ENCODE measurements around the gene DCXR. TPM values are rescaled to one million over a fixed set of nuclear protein-coding genes. Genes with fewer than 3 reads are reported as not detected.

The DCXR gene
- total RNA-seq (2012; rRNA removed) = 49.1 and 63.1 TPM in 2 replicates

DNA sequence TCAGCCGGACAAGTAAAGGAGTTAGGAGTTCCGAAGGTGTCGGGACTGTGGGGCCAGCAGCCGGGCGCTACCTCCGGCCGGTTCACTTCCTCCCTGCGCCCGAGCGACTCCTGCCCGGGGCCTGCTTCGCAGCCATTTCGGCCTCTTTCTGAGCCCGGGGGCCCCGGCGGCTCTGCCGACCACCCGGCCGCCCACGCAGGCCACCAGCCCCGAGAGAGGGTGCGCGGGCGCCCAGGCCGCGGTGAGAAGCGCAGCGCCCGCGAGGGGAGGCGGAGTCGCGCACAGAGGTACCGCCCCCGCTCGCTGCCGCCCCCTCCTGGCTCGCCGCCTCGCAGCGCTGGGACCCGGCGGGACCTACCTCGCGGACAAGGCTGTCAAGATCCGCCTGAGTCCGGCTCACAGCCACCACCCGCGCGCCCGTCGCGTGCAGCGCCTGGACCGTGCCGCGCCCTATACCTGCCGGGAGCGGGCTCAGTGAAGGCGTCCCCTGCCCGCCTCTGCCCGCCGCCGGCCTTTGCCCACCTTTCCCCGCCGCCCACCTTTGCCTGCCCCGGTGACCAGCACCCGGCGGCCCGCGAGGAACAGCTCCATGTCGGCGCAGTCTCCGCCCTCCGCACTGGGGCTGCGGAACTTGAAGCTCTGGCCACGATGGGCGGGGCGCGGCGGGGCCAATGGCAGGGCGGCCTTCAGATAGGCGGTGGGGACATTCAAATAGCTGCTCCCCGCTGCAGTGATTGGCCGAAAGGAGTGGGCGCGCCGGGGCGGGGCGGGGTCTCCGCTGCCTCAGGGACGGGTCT, at the start of gene DCXR:
Gene DCXR (minus strand): TSS at position 606 of the 797 bp plus-strand sequence. CDS start 15 bp downstream, at position 591.
- Histone ChIP-seq H3K27me3 (ENCODE audit: control insufficient read depth, insufficient read depth, low read length) (no peaks in the 10 kb centered on the region), H3K4me1 (ENCODE audit: control insufficient read depth, insufficient read depth, low read length) (peaks cover 16% of the 10 kb centered on the region), H3K4me3 (ENCODE audit: low read length) (peak within 1 kb of the TSS; percentile 87), H3K36me3 (ENCODE audit: insufficient read depth, low read length) (no peaks in the 10 kb centered on the region), H3K9me3 (replicated peaks; ENCODE audit: low read length) (no peaks in the 10 kb centered on the region), H3K9ac (ENCODE audit: low read depth, low read length) (peak within 1 kb of the TSS; percentile 87), H3K4me2 (ENCODE audit: low read length) (peak within 1 kb of the TSS; percentile 99)

DNA sequence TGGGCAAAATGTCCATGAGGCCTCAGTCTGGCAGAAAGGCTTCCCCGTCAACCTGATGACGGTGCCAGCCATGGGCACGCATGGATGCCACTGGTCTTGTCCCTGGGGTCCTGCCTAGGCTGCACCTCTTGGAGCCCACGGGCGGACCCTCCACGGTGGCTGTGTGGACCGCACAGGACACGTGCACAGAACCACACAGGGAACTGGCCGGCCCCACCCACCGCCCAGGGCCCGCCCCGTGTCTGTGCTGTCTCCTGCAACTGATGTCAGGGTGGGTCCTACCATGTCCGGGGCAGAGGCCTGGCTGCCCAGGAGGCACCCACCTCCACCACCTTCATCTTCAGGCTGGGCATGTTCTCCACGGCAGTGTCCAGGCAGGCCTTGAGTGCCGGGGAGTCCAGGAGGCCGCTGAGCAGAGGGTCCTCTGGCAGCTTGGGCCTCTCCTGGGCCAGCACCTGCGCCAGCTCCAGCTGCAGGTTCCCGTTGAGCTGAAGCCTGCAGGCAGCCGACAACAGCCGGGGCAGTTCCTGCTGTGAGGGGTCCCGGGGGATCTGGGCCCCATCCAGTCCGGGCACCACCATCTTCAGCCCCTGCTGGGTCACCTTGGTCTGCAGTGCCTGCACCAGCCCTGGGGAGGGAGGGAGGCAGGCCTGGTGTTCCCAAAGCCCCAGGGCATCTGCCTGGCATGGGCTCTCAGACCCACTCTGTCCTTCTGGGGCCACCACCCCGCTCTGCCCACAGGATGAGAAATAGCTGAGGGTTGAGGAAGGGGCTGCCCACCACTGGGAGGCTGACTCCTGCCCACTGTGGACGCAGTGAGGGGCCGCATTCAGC, 48.7 kb upstream of the DCXR start:
- Histone ChIP-seq H3K4me1 (ENCODE audit: control insufficient read depth, insufficient read depth, low read length) (no peaks in the 10 kb centered on the region), H3K4me2 (ENCODE audit: low read length) (no peak overlapping the region), H3K4me3 (ENCODE audit: low read length) (no peak overlapping the region), H3K27me3 (ENCODE audit: control insufficient read depth, insufficient read depth, low read length) (no peaks in the 10 kb centered on the region), H3K9me3 (replicated peaks; ENCODE audit: low read length) (no peaks in the 10 kb centered on the region), H3K9ac (ENCODE audit: low read depth, low read length) (no peak overlapping the region), H3K36me3 (ENCODE audit: insufficient read depth, low read length) (peaks cover 83% of the 10 kb centered on the region)

DNA sequence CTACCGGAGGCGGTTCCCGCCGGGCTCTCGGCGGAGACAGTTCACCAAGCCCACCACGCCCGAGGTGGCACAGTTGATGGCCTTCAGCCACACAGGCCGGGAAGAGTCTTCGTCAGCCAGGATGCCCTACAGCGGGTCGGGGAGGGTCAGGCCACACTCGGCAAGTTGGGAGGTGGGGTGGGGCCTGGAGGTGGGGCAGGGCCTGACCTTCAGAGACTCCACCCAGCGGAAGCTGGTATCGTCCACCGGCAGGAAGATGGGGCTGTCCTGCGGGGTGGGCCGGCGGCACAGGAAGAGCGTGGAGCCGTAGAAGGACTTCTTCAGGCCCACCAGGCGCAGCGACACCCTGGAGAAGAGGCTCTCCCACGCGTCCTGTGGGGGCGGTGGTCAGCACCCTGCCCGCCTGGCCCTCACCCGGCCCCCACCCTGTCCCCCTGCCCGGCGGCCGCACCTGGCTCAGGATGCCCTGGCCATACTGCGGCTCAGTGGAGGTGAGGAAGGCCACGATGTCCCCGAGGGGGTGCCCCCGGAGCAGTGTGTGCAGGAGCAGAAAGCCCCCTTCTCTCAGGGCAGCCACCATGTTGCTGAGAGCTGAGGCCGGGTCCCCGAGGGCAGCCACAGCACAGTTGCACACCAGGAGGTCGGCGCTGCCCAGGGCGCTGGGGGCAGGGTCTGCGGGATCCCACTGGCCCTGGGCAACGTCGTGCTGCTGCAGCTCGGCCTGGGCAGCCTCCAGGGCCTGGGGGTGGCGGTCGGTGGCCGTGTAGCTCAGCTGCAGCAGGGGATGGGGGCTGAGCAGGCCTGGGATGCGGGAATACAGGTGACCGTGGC, 47.7 kb upstream of the DCXR start:
- Histone ChIP-seq H3K9ac (ENCODE audit: low read depth, low read length) (no peak overlapping the region), H3K36me3 (ENCODE audit: insufficient read depth, low read length) (peaks cover 84% of the 10 kb centered on the region), H3K4me2 (ENCODE audit: low read length) (no peak overlapping the region), H3K4me1 (ENCODE audit: control insufficient read depth, insufficient read depth, low read length) (no peaks in the 10 kb centered on the region), H3K27me3 (ENCODE audit: control insufficient read depth, insufficient read depth, low read length) (no peaks in the 10 kb centered on the region), H3K4me3 (ENCODE audit: low read length) (no peak overlapping the region), H3K9me3 (replicated peaks; ENCODE audit: low read length) (no peaks in the 10 kb centered on the region)

DNA sequence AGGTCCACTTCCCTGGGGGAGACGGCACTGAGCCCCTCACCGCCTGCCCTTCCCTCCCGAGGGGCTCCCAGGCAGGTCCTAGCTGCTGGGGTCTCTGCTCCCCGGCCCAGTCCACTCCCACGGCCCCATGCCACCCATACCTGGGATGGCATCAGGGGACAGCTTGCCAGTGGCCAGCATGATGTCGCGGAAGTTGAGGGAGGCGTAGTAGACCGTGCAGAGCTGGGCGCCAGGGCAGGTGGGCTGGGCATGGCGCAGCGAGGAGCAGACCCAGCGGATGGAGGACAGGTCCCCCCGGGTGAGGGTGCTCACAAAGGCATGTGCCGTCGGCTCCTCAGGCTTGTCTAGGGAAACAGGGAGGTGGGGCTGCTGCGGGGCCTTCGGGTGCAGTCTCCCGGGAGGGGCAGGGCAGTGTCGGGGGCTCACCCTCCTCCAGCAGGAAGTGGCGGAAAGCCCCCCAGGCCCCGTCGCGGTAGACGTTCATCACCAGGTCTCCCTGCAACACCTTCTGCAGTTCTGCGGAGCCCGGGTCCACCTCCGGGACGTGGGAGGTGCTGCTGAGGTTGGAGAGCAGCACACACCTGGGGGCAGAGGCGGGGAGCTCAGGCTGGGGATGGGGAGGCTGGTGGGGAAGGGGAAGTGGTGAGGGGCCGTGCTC, 47.0 kb upstream of the DCXR start:
- Histone ChIP-seq H3K36me3 (ENCODE audit: insufficient read depth, low read length) (peaks cover 83% of the 10 kb centered on the region), H3K9me3 (replicated peaks; ENCODE audit: low read length) (no peaks in the 10 kb centered on the region), H3K27me3 (ENCODE audit: control insufficient read depth, insufficient read depth, low read length) (no peaks in the 10 kb centered on the region), H3K4me3 (ENCODE audit: low read length) (no peak overlapping the region), H3K4me1 (ENCODE audit: control insufficient read depth, insufficient read depth, low read length) (no peaks in the 10 kb centered on the region), H3K9ac (ENCODE audit: low read depth, low read length) (no peak overlapping the region), H3K4me2 (ENCODE audit: low read length) (no peak overlapping the region)

DNA sequence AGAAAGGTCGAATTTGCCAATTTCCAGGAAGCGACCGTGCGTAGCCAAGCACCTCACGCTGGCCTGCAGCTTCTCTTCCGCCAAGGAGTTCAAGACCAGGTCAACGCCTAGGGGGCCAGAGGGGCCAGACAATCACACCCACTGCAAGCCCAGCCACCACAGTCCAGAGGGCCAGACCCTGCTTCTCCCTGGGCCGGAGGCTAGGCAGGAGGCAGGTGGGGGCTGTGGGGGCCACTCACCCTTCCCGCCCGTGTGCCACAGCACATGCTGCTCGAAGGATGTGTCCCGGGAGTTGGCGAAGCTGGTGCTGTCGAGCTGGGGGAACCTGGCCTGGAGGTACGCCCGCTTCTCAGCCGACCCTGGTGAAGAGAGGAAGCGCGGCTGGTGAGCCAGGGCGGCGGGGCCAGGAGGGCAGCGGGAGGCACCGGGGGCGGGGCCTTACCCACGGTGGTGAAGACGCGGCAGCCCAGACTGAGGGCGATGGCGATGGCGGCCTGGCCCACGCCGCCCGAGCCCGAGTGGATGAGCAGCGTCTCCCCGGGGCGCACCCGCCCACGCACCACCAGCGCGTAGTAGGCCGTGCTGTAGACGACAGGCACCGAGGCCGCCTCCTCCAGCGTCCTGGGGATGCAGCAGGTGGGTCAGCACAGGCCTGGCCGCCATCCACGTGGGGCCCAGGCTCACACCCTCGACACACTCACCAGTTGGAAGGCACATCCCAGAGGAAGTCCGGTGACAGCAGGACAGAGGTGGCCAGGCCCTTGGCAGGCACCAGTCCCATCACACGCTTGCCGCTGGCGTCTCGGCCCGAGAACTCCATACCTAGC, 46.2 kb upstream of the DCXR start:
- H3K4me1 ChIP-seq (ENCODE audit: control insufficient read depth, insufficient read depth, low read length) = no peaks in the 10 kb centered on the region
- no peak overlapping the region for H3K9ac ChIP-seq (ENCODE audit: low read depth, low read length)
- no peaks in the 10 kb centered on the region for H3K9me3 ChIP-seq (replicated peaks; ENCODE audit: low read length)
- H3K36me3 ChIP-seq (ENCODE audit: insufficient read depth, low read length) = peaks cover 81% of the 10 kb centered on the region
- no peaks in the 10 kb centered on the region for H3K27me3 ChIP-seq (ENCODE audit: control insufficient read depth, insufficient read depth, low read length)
- no peak overlapping the region for H3K4me2 ChIP-seq (ENCODE audit: low read length)
- H3K4me3 ChIP-seq (ENCODE audit: low read length) = no peak overlapping the region

DNA sequence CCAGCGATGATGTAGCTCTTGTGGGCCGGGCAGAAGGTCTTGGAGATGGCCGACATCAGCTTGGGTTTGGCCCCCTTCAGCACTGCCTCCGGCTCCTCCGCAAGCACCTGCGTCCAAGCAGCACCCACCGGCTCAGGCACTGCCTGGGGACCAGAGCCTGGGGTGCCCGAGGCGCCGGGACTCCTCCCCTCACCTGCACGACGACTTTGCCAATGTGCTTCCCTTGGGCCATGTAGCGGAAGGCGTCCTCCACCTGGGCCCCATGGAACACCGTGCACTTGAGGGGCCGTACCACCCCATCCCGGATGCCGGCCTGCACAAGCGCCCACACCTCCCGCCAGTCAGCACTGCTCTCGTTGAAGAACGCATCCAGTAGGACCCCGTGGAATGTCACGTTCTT, 45.5 kb upstream of the DCXR start:
- Histone ChIP-seq H3K9me3 (replicated peaks; ENCODE audit: low read length) (no peaks in the 10 kb centered on the region), H3K4me1 (ENCODE audit: control insufficient read depth, insufficient read depth, low read length) (no peaks in the 10 kb centered on the region), H3K27me3 (ENCODE audit: control insufficient read depth, insufficient read depth, low read length) (no peaks in the 10 kb centered on the region), H3K4me3 (ENCODE audit: low read length) (no peak overlapping the region), H3K9ac (ENCODE audit: low read depth, low read length) (no peak overlapping the region), H3K36me3 (ENCODE audit: insufficient read depth, low read length) (peaks cover 78% of the 10 kb centered on the region), H3K4me2 (ENCODE audit: low read length) (no peak overlapping the region)

DNA sequence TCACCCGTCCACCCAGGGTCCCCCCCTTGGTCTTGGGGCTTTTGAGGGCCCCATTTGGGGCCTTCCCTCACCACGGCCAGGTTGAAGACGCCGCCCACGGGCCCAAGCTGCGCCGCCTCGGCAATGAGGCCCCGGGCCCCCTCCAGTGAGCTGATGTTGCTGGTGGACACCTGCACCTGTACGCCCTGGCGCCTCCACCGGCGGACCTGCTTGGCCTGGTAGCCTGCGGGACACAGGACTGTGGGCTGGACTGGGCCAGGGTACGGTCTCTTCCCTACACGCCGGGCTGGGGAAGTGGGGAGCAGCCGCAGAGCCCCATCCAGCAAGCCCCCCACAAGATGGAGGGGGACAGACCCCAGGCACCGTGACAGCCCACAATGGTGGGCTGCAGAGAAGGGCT, 45.0 kb upstream of the DCXR start:
- H3K4me3 ChIP-seq (ENCODE audit: low read length) = no peak overlapping the region
- no peaks in the 10 kb centered on the region for H3K27me3 ChIP-seq (ENCODE audit: control insufficient read depth, insufficient read depth, low read length)
- no peak overlapping the region for H3K4me2 ChIP-seq (ENCODE audit: low read length)
- H3K4me1 ChIP-seq (ENCODE audit: control insufficient read depth, insufficient read depth, low read length) = no peaks in the 10 kb centered on the region
- no peaks in the 10 kb centered on the region for H3K9me3 ChIP-seq (replicated peaks; ENCODE audit: low read length)
- peaks cover 79% of the 10 kb centered on the region for H3K36me3 ChIP-seq (ENCODE audit: insufficient read depth, low read length)
- no peak overlapping the region for H3K9ac ChIP-seq (ENCODE audit: low read depth, low read length)

DNA sequence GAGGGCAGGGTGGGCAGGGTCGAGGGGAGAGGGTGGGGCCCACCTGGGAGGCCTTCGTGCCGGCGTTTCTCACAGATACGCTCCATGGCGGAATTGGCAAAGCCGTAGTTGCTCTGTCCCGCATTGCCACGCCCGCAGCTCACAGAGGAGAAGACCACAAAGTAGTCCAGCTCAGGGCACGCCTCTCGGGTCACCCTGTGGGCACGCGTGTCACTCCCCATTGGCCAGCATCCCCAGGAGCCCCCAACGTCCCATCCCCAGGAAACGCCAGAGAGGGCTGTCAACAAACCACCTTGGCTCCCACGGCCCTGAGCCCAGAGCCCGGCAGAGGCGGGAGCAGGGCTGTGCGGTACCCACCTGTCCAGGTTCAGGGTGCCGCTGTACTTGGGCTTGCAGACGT, 44.5 kb upstream of the DCXR start:
- Histone ChIP-seq H3K4me2 (ENCODE audit: low read length) (no peak overlapping the region), H3K4me1 (ENCODE audit: control insufficient read depth, insufficient read depth, low read length) (no peaks in the 10 kb centered on the region), H3K36me3 (ENCODE audit: insufficient read depth, low read length) (peaks cover 74% of the 10 kb centered on the region), H3K9ac (ENCODE audit: low read depth, low read length) (no peak overlapping the region), H3K27me3 (ENCODE audit: control insufficient read depth, insufficient read depth, low read length) (no peaks in the 10 kb centered on the region), H3K9me3 (replicated peaks; ENCODE audit: low read length) (no peaks in the 10 kb centered on the region), H3K4me3 (ENCODE audit: low read length) (no peak overlapping the region)

DNA sequence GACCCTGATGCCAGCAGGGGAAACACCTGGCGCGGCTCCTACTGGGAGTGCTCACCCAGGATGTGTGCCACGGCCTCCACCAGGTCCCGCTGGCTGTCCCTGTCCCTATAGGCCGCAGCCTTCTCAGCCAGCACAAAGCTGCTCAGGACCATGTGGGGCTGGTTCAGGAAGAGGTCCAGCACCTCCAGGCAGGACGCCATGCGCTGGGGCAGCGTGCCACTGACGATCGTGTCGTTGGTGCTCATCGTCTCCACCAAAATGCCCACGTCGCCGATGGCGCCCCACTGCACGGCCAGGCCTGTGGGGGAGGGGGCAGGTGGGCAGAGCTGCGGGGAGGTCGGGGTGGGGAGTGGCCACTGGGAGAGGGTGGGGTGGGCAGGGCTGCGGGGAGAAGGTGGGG, 44.0 kb upstream of the DCXR start:
- Histone ChIP-seq H3K36me3 (ENCODE audit: insufficient read depth, low read length) (peaks cover 74% of the 10 kb centered on the region), H3K27me3 (ENCODE audit: control insufficient read depth, insufficient read depth, low read length) (no peaks in the 10 kb centered on the region), H3K4me1 (ENCODE audit: control insufficient read depth, insufficient read depth, low read length) (no peaks in the 10 kb centered on the region), H3K9me3 (replicated peaks; ENCODE audit: low read length) (no peaks in the 10 kb centered on the region), H3K4me2 (ENCODE audit: low read length) (no peak overlapping the region), H3K9ac (ENCODE audit: low read depth, low read length) (no peak overlapping the region), H3K4me3 (ENCODE audit: low read length) (no peak overlapping the region)

DNA sequence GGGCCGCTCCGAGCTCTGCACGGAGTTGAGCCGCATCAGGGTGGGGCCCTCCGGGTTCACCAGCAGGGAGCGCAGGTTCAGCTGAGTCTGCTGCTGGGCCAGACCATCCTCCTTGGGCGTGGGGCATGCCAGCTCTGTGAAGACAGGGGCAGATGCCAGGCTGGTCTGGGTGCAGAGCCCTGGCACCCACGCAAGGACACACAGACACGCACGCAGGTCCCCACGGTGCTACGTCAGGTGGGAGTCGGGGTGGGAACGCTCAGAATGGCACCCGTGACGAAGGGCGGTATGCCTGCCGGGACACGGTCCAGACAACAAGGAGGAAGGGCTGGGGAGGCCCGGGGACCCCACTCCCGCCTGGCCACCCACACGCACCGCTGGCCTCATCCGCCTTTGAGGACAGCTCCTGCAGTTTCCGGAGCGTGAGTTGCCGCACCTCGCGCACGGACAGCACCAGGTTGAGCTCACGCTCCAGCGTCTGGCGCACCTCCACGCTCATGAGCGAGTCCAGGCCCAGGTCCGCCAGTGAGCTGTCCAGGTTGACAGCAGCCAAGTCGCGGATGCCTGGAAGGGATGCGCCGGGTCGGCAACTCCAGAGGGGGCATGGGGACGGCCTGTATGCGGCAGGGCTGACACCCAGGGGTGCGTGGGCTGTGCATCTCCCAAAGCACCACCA, 43.4 kb upstream of the DCXR start:
- Histone ChIP-seq H3K4me3 (ENCODE audit: low read length) (no peak overlapping the region), H3K9ac (ENCODE audit: low read depth, low read length) (no peak overlapping the region), H3K4me2 (ENCODE audit: low read length) (no peak overlapping the region), H3K9me3 (replicated peaks; ENCODE audit: low read length) (no peaks in the 10 kb centered on the region), H3K27me3 (ENCODE audit: control insufficient read depth, insufficient read depth, low read length) (no peaks in the 10 kb centered on the region), H3K36me3 (ENCODE audit: insufficient read depth, low read length) (peaks cover 68% of the 10 kb centered on the region), H3K4me1 (ENCODE audit: control insufficient read depth, insufficient read depth, low read length) (no peaks in the 10 kb centered on the region)
